HPDE6-E6E7 (cell line): ENCODE measurements around the gene ATAD2B.
A peak's percentile ranks its signal among the peaks of the same experiment; 100 is the strongest.
"Not testable (repeated sequence)": the region's sequence is repeated elsewhere in the genome, so short reads cannot be mapped to it uniquely, and the experiment has no call there.

Experiments
- DNase-seq: peaks from one replicate; pipeline ENCODE4 v3.0.0; 2011; ENCODE audit warnings: missing footprints; ENCODE audit errors: extremely low spot score

Gene ATAD2B

DNA sequence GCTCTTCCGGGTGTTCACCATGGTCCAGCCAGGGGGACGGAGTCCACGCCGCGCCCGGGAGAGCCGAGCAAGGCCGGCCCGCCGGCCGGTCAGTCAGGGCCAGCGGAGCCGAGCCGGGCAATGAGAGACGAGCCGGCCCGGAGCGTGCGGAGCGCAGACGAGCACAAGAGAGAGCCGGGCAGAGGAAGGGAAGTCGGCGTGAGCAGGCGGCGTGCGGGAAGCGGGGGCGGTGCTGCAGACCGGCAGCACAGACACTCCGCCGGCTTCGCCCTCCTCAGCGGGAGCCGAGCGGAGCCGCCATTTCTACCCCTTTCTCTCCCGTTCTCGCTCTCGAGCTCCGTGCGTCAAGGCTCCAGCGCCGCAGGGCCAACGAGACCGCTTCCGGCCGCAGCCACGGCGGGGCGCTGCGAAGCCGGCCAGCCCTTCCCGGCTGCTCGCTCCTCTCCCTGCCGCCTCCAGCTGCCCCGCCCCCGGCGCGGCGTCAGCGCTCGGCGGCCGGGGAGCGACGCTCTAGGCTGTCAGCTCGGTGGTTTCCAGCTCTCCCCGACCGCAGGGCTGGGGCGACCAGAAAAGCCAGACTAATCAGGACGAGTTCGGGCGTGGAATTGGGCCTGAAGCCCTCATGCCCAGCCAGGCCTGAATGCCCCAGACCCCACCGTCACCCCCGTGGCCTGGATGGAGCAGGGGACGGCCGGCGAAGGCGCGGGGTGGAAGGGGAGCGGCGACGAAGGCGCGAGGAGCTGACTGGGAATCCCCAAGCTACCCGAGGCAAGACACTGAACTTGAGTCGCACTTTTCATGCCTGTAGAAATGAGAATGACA is at the start of gene ATAD2B:
Gene ATAD2B (minus strand): TSS at position 374 of the 822 bp plus-strand sequence. CDS start 353 bp downstream, at position 21.
- peak; percentile 91 for DNase-seq

- DNase-seq = no peak
Observed at GRCh38 chr2:23967846-23968245, 40.9 kb upstream of the ATAD2B start.

DNA sequence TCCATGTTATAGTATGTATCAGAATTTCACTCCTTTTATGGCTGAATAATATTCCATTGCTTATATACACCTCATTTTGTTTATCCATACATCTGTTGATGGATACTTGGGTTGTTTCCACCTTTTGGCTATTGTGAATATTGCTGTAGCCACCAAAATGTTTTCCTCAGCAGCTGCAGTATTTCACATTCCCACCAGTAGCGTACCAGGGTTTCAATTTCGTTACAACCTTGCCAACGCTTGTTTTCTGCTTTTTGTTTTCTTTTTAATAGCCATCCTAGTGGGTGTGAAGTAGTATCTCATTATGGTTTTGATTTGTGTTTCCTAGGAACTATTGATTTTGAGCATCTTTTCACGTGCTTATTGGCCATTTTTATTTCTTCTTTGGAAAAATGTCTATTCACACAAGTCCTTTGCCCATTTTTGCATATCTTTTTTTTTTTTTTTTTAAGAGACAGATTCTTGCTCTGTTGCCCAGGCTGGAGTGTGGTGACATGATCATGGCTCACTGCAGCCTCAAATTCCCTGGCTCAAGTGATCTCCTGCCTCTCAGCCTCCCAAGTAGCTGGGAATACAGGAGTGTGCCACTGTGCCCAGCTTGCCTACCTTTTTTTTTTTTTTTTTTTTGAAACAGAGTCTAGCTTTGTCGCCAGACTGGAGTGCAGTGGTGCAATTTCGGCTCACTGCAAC is 27.5 kb upstream of the ATAD2B start:
- no peak for DNase-seq

DNA sequence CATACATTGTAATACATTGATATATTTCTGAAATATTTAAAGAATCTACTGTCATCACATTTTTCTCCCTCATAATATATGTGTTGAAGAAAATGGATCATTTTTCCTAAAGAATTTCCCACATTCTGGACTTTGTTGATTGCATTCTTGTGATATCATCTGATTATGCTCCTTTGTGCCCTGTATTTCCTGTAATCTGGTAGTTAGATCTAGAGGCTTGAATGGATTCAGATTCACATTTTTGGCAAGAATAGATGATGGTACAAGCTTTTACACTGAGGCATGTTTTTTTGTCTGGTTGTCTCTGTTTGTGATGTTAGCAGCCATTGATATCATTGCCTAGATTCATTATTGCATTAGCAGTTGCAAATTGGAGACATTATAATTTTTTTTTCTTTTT is 26.7 kb upstream of the ATAD2B start:
- no peak for DNase-seq

DNA sequence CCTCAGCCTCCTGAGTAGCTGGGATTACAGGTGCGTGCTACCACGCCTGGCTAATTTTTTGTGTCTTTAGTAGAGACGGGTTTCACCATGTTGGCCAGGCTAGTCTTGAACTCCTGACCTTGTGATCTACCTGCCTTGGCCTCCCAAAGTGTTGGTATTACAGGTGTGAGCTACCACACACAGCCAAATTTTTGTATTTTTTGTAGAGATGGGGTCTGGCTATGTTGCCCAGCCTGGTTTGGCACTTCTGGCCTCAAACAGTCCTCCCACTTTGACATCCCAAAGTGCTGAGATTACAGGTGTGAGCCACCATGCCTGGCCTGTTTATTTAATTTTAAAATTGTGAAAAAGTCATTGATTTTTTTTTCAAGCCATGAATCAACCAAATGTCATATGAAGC is 25.6 kb upstream of the ATAD2B start:
- not testable (repeated sequence) for DNase-seq

DNA sequence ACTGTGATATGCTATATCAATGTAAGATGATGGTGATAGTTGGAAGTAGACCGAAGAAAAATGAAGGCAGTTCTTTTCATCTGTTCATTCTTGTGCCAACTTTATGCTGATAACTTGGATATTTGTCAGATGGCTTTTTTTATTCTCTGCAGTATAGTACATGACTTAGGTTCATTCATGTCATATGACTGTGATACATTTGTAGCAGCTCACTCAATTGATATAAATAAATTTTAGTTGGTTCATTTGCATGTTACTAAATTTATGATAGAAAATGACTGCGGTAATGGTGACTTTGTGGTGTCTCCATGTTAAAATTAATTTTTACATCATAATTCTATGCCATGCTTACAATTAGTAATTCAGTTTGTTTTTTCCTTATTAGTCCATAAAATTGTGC is 20.4 kb upstream of the ATAD2B start:
- no peak for DNase-seq

DNA sequence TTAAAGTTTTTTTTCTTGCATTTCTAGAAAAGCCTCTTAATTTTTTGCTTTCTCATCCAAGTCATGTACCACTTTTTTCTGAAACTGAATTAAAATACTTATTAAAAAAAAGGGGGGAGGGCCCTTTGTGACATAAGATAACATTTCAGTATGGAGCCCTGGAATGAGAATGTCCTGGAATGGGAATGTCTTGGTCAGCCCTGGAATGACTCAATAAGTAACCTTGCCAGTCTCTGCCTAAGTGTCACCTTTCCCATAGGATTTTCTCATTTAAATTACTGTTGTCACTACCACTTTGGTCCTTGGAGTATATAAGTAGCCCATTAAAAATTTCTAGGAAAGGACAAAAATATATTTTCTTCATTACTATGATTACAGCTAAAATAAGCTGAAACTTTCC is 18.1 kb upstream of the ATAD2B start:
- DNase-seq = no peak

DNA sequence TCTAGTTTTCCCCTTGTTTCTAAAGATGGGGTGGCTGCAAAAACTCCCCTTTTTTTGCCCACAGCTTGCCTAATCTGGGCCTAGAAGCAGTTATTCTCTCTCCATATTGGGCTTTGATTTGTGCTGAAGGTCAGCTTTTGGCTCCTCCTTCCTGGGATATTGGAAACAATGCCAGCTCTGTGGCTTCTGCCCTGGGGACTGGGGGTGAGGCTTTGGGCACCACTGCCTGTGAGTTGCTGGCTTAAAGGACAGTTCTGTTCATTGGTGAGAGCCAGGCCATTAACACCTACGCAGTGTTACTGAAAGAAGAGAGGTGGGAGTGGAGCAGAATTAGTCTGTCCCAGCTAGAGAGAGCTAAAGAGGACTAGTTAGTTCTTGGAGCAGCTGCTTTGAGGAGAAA is 17.6 kb upstream of the ATAD2B start:
- DNase-seq = no peak

GRCh38 chr2:23943666-23944065 is 16.7 kb upstream of the ATAD2B start:
- no peak for DNase-seq

- no peak for DNase-seq
Observed at GRCh38 chr2:23941644-23942043, 14.7 kb upstream of the ATAD2B start.

DNA sequence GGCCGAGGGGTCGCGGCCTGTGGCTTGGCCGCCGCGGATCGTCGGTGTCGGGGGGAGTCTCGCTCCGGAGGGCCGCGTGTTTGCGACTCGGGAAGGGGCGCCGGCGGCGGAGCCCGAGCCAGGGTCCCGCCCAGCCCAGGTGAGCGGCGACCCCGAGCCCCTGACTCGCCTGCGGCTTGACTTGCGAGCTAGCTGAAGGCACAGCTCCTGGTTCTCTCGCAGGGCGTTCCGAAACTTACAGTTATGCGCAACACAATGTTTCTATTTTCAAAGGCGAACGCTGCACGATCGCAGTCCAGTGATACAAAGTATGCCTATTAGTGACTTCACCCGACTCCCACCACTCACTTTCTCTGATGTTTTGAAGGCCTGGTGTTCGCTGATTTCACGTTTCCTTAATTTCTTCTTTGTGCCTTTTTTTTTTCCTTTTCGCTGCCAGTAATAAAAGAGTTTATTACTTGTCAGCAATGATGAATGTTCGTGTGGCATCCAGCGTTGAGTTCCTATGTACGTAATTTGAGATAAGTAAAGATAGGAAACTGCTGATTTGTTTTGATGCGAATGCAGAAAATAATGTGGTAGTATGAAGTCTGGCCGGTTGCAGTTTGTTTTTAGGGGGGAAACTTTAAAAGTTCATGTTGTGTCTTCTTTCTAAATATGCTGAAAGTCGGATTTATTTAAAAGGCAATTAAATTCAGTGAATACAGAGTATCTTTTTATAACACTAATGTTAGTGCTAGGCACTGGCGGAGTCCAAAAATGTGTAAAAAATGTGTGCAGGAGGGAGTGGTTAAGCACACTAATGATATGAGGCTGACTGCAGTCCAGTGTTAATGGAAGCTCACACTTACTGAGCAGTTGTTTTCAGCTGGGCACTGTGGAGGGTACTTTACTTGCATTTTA is 14.0 kb upstream of the ATAD2B start:
- DNase-seq = peak; percentile 16

- DNase-seq = peak; percentile 72
Observed at GRCh38 chr2:23939987-23940717, 13.2 kb upstream of the ATAD2B start, which contains the start of gene UBXN2A. UBXN2A (plus strand) TSS chr2:23940463; CDS start chr2:23958315, 17,852 bp downstream.

DNA sequence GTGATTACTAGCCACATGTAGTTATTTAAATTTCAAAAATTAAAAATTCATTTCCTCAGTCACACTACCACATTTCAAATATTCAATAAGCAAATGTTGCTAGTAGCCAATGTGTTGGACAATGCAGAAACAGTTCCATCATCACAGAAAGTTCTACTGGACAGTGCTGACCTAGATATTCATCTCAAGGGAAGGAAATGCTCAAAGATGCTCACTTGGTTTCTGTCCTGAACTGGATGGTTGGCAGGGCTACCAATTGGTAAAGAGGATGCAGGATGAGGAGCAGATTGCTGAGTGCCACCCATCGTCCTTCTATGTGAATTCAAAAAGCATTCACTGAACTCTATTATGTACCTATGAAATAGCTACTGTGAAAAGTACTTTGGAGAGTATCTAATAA is 7.3 kb upstream of the ATAD2B start:
- DNase-seq = no peak

DNA sequence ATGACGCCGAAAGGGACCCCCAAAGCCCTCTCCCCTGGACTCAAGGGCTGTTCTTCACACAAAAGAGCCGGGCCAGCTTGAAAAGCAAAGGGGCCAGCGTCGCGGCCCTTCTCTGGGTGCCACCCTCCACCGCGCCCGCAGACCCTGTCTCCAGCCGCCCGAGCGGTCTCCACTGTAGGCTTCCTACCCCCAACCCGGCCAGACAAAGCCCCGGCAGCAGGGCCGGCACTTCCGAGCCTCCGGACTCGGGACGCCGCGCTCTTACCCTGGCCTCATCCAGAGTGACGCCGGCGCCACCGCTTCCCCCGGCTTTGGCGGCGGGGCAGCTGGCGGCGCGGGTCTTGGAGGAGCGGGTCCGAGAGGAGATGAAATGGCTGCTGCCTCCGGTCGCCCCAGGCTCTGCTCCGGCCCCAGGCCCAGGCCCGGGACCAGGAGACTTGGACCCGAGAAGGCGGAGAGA is 603 bp downstream of the ATAD2B start:
- DNase-seq = no peak

DNA sequence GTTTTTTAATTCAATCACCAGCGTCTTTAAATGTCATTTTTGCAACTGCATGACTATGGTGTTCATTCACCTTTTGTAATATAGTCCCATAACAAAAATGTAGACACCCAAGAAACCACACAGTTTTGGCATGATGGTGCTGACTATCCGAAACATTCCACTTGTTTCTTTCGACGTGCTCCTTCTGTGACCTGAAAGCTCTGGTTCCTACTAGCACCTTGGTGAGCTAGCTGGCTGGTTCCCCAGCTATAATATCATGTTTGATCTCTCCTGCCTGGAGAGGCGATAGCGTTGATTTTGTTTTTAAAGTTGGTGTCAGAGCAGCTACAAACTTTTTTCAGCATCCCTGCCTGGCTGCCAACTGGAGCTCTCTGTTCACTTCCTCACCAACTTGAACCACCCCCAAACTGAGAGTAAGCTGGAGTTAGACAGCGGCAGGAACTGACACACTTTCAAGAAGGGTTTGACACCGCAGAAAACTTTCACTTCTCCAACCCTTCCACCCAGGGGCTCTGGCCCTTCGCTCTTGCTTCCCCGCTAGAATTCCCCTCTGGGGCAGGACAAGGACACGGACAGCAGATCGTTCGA is 1.1 kb downstream of the ATAD2B start:
- peak; percentile 14 for DNase-seq

- DNase-seq = no peak
Observed at GRCh38 chr2:23924589-23925359, 2.1 kb downstream of the ATAD2B start.

- DNase-seq = no peak
Observed at GRCh38 chr2:23918837-23919489, 8.0 kb downstream of the ATAD2B start.

DNA sequence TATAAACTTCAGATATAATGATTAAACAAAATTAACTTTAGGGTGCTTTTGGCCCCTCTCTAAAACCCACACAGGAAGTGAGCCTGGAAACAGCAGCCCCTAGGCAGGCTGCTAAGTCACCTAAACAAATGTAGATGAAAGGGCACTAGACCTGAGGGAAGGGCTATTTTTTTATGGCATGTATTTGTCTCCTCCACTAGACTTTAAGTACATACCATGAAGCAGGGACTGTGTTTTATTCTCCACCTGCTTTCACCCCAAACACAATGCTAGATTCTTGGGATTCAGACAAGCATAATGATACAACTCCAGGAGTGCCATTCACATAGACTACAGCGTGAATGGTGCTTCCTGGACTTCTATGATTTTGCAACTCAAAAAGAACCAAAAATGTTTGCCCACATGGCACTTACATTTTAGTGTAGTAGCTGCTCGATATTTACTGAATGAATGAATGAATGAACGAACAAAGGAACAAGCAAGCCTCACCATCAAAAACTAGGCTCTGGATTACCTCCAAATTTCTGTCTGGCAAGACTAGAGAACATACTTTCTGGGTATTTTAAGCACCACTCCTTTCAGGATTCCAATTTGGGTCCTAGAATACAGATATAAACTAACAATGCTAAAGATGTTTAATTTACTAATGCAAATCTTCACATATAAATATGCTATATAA is 10.1 kb downstream of the ATAD2B start:
- no peak for DNase-seq

DNA sequence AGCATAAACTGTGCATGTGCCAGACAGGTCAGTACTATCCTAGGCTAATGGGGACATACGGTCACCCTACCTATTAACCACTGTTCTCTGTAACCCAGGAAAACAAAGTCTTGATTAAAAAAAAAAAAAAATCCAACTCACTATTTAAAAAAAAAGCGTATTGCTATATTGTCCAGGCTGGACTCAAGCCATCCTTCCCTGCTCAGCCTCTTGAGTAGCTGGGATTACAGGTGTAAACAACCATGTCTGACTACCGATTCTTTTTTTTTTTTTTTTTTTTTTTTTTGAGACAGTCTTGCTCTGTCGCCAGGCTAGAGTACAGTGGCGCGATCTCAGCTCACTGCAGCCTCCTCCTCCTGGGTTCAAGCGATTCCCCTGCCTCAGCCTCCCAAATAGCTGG is 11.6 kb downstream of the ATAD2B start:
- DNase-seq = no peak
